A673 (cell line): ENCODE measurements around the gene DNASE1L3. TPM values are rescaled to one million over a fixed set of nuclear protein-coding genes. Genes with fewer than 3 reads are reported as not detected.

Experiments used
- BruUV-seq: library from RNA; stranded (reverse); fragments of 400-500 nt; replicated peaks from 2 replicates; lab custom pipeline; 2021; lab: Mats Ljungman, UMichigan
- CTCF ChIA-PET: fragments of 300-600 bp; sonication (Branson Sonifier 250); formaldehyde crosslinking; loops from one replicate; lab custom pipeline; 2022; ENCODE audit warnings: antibody characterized with exemption; lab: Charles Lee
- POLR2A ChIA-PET: fragments of 300-600 bp; sonication (Branson Sonifier 250); formaldehyde crosslinking; loops from one replicate; lab custom pipeline; 2022; ENCODE audit warnings: antibody characterized with exemption; ENCODE audit not compliant: low non-redundant PET; lab: Charles Lee
- DNase-seq: peaks from one replicate; pipeline ENCODE4 v3.0.0-alpha.2; 2015; ENCODE audit warnings: low spot score
- H3K27ac ChIP-seq: fragments of 200-600 bp; sonication (generic); 2 replicates; pipeline ENCODE4 v1.5.1; 2016; ENCODE audit warnings: mixed run types, low read depth, mild to moderate bottlenecking, mixed read lengths, antibody characterized with exemption, low read length; ENCODE audit not compliant: poor library complexity, severe bottlenecking
- H3K27me3 ChIP-seq: fragments of 200-600 bp; sonication (generic); replicated peaks from 2 replicates; pipeline ENCODE4 v1.6.1; 2017; ENCODE audit warnings: mixed run types, low read depth, mild to moderate bottlenecking, mixed read lengths, antibody characterized with exemption, low read length; ENCODE audit not compliant: insufficient read depth, poor library complexity
- H3K36me3 ChIP-seq: fragments of 200-600 bp; sonication (generic); 2 replicates; pipeline ENCODE4 v1.6.1; 2016; ENCODE audit warnings: mixed run types, mild to moderate bottlenecking, mixed read lengths, antibody characterized with exemption, low read length; ENCODE audit not compliant: insufficient read depth, poor library complexity, severe bottlenecking
- H3K4me1 ChIP-seq: fragments of 200-600 bp; sonication (generic); 2 replicates; pipeline ENCODE4 v1.6.1; 2017; ENCODE audit warnings: mixed run types, mild to moderate bottlenecking, mixed read lengths, antibody characterized with exemption, low read length; ENCODE audit not compliant: insufficient read depth, poor library complexity, severe bottlenecking
- H3K4me3 ChIP-seq: fragments of 200-600 bp; sonication (generic); 2 replicates; pipeline ENCODE4 v1.5.1; 2016; ENCODE audit warnings: low read depth, mixed run types, mild to moderate bottlenecking, mixed read lengths, low read length; ENCODE audit not compliant: poor library complexity, severe bottlenecking
- H3K9me3 ChIP-seq: fragments of 200-600 bp; sonication (generic); 2 replicates; pipeline ENCODE4 v1.6.1; 2016; ENCODE audit warnings: mixed run types, low read depth, mild to moderate bottlenecking, mixed read lengths, antibody characterized with exemption, low read length; ENCODE audit not compliant: poor library complexity, severe bottlenecking
- CTCF ChIP-seq: fragments of 300-800, 200-600 bp; sonication (generic); conservative IDR thresholded peaks from 2 replicates; pipeline ENCODE4 v1.5.1; 2017; ENCODE audit warnings: low read depth, mild to moderate bottlenecking, antibody characterized with exemption, low read length, moderate library complexity, mixed read lengths
- EZH2 ChIP-seq: fragments of 200-600 bp; sonication (generic); IDR thresholded peaks from 2 replicates; pipeline ENCODE4 v1.6.1; 2017; ENCODE audit warnings: borderline replicate concordance, low read depth, mild to moderate bottlenecking, mixed read lengths, antibody characterized with exemption, low read length; ENCODE audit not compliant: poor library complexity, severe bottlenecking
- intact Hi-C: fragments of 100-400 bp; cut with micrococcal nuclease; formaldehyde crosslinking; loops from one replicate; pipeline ENCODE4 v1.10.0; 2022; ENCODE audit not compliant: unreplicated experiment
- total RNA-seq: library from RNA; stranded (reverse); gene quantifications from 2 replicates; pipeline ENCODE4 v1.2.3, GENCODE V29; 2021

The DNASE1L3 gene
- total RNA-seq, 1 experiment from 2014 or later: not detected

- Histone ChIP-seq H3K27me3 (no peaks in the 10 kb centered on the region), H3K4me1 (peaks cover 12% of the 10 kb centered on the region), H3K9me3 (no peaks in the 10 kb centered on the region), H3K36me3 (no peaks in the 10 kb centered on the region), H3K27ac (no peak overlapping the region), H3K4me3 (no peak overlapping the region)
- CTCF ChIA-PET: no interaction called here
- POLR2A ChIA-PET: no interaction called here
- BruUV-seq: no TSS peak
- intact Hi-C loops: no loop called here
- no peak for TF ChIP-seq CTCF
- TF ChIP-seq EZH2: no peak
- DNase-seq: peak; percentile 40
These were observed 49.1 kb downstream of the DNASE1L3 start for GRCh38 chr3:58161435-58162398.

- Histone ChIP-seq H3K27ac (no peak overlapping the region), H3K4me3 (no peak overlapping the region), H3K27me3 (no peaks in the 10 kb centered on the region), H3K9me3 (no peaks in the 10 kb centered on the region), H3K36me3 (no peaks in the 10 kb centered on the region), H3K4me1 (peaks cover 12% of the 10 kb centered on the region)
- no peak for DNase-seq
- ChIA-PET CTCF (no interaction called here), POLR2A (no interaction called here)
- TF ChIP-seq EZH2 (no peak), CTCF (no peak)
- intact Hi-C loops: no loop called here
- no TSS peak for BruUV-seq
These were observed 50.4 kb downstream of the DNASE1L3 start for GRCh38 chr3:58160399-58160798.

GRCh38 chr3:58158442-58159153 is 52.2 kb downstream of the DNASE1L3 start:
- Histone ChIP-seq H3K4me3 (no peak overlapping the region), H3K9me3 (no peaks in the 10 kb centered on the region), H3K27ac (no peak overlapping the region), H3K4me1 (peaks cover 12% of the 10 kb centered on the region), H3K27me3 (no peaks in the 10 kb centered on the region), H3K36me3 (no peaks in the 10 kb centered on the region)
- ChIA-PET CTCF (no interaction called here), POLR2A (no interaction called here)
- TF ChIP-seq CTCF (no peak), EZH2 (no peak)
- no TSS peak for BruUV-seq
- no peak for DNase-seq
- intact Hi-C loops: no loop called here
